Stimulated activated CD4-positive, alpha-beta T cell treated with anti-CD3 and anti-CD28 coated beads, Interleukin-2, amount 100 ng/mL, for 24 hours (primary cell): ENCODE results near the gene DHX30.
"Not testable (repeated sequence)": the region's sequence is repeated elsewhere in the genome, so short reads cannot be mapped to it uniquely, and the experiment has no call there.

ENCODE experiments used
- DNase-seq, 2 donors: peaks; one replicate each; pipeline ENCODE4 v3.0.0-alpha.2; 2020

DHX30 gene

GRCh38 chr3:47802734-47803479 lies at the start of gene DHX30:
DHX30 (plus strand) TSS chr3:47803138; CDS start chr3:47810684, 7,546 bp downstream.
- DNase-seq: peak; percentile 86 to 89

DNA sequence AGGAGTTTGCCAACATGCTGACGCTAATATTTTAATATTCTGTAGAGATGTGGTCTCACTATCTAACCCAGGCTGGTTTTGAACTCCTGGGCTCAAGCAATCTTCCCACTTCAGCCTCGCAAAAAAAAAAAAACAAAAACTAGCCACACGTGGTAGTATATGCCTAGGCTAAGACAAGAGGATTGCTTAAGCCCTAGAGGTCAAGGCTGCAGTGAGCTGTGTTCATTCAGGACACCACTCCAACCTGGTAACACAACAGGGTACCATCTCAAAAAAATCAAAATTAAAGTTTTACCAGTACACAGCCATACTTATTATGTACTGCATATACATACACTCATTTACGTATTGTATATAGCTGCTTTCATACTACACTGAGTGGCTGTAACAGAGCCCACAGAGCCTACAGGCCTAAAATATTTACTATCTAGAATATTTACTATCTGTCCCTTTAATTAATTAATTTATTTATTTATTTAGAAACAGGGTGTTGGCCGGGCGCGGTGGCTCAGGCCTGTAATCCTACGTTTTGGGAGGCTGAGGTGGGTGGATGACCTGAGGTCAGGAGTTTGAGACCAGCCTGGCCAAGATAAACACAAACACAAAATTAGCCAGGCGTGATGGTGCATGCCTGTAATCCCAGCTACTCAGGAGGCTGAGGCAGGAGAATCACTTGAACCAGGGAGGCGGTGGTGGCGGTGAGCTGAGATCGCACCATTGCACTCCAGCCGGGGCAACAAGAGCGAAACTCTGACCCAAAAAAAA lies 44.5 kb upstream of the DHX30 start:
- DNase-seq: no peak

DNA sequence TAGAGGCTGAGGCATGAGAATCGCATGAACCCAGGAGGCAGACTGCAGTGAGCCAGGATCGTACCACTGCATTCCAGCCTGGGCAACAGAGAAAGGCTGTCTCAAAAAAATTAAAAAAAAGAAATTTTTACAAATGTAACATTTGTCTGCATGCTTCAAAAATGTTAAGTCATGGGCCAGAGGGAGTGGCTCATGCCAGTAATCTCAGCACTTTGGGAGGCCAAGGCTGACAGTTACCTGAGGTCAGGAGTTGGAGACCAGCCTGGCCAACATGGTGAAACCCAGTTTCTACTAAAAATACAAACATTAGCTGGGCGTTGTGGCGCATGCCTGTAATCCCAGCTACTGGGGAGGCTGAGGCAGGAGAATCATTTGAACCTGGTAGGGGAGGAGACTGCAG lies 42.7 kb upstream of the DHX30 start:
- not testable (repeated sequence) for DNase-seq

DNA sequence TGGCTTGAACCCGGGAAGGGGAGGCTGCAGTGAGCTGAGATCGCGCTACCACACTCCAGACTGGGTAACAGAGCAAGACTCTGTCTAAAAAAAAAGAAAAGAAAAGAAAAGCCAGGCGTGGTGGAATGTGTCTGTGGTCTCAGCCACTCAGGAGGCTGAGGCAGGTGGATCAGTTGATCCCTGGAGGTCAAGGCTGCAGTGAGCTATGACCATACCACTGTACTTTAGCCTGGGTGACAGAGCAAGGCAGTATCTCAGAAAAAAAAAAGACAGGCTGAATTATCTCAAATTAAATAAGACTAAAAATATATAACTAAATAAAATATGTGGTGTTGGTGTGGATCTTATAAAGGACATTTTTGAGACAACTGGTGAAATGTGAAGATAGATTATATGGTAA lies 41.9 kb upstream of the DHX30 start:
- DNase-seq: no peak

GRCh38 chr3:47762233-47762632 lies 40.7 kb upstream of the DHX30 start:
- DNase-seq: no peak

DNA sequence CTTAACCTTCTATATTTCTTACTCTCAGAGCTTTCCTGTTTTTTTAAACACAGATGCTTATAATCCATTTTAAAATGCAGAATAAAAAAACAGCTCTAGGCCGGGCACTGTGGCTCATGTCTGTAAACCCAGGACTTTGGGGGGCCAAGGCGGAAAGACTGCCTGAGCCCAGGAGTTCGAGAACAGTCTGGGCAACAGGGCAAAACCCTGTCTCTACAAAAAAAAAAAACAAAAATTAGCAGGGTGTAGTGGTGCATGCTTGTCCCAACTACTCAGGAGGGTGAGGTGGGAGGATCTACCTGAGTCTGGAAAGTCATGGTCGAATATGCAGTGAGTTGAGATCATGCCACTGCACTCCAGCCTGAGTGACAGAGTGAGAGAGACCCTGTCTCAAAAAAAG lies 36.8 kb upstream of the DHX30 start:
- DNase-seq: no peak

DNA sequence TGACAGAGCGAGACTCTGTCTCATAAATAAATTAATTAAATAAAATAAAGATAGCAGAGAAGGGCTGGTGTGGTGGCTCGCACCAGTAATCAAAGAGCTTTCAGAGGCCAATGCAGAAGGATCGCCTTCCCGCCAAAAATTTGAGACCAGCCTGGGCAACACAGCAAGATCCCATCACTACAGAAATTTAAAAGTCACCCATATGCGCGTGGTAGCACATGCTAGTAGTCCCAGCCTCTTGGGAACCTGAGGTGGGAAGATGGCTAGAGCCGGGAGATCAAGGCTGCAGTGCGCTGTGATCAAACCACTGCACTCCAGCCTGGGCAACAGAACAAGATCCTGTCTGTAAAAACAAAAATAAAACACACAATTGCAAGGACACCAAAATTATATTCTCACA lies 30.9 kb upstream of the DHX30 start:
- DNase-seq: no peak

GRCh38 chr3:47772788-47773187 lies 30.1 kb upstream of the DHX30 start:
- no peak for DNase-seq

- DNase-seq: no peak
Observed at GRCh38 chr3:47778746-47779145, 24.2 kb upstream of the DHX30 start.

- DNase-seq: peak; percentile 72 to 76
Observed at GRCh38 chr3:47780741-47781684, 21.9 kb upstream of the DHX30 start.

GRCh38 chr3:47781685-47782445 lies 21.1 kb upstream of the DHX30 start, which contains the start of gene SMARCC1:
SMARCC1 (minus strand) TSS chr3:47781893; CDS start chr3:47781797, 96 bp downstream.
- peak; percentile 97 to 99 for DNase-seq

DNA sequence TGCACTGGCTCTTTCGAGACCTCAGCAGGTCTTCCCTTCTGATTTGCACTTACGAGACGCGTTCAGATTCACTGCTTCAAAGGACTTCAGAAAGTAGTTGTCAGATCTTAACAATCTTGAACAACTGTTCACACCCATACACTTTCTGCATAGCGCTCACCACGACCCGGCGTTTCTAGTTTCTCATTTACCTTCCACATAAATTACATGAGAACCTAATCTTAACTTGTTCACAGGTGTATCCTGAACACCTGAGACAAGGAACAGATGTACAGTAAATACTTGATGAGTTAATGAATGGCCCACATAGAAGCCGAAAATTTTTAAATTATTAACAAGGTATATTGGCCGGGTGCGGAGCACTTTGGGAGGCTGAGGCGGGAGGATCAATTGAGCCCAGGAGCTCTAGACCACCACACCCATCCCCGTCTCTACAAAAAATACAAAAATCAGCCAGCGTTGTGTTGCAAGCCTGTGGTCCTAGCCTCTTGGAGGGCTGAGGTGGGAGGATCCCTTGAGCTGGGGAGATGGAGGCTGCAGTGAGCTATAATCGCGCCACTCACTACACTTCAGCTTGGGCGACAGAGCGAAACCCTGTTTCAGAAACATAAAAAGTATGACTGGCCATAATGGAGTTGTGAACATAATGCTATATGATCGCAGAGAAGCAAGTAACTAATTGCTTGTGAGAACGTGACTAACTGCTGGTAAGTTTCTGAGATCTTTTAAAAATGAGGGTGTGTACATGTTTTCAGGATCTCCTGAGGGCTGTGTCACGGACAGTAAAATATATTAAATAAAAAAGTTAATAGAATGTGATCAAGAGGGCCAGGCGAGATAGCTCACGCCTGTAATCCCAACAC lies 20.3 kb upstream of the DHX30 start:
- DNase-seq: no peak

- DNase-seq: no peak
Observed at GRCh38 chr3:47783673-47784072, 19.3 kb upstream of the DHX30 start.

DNA sequence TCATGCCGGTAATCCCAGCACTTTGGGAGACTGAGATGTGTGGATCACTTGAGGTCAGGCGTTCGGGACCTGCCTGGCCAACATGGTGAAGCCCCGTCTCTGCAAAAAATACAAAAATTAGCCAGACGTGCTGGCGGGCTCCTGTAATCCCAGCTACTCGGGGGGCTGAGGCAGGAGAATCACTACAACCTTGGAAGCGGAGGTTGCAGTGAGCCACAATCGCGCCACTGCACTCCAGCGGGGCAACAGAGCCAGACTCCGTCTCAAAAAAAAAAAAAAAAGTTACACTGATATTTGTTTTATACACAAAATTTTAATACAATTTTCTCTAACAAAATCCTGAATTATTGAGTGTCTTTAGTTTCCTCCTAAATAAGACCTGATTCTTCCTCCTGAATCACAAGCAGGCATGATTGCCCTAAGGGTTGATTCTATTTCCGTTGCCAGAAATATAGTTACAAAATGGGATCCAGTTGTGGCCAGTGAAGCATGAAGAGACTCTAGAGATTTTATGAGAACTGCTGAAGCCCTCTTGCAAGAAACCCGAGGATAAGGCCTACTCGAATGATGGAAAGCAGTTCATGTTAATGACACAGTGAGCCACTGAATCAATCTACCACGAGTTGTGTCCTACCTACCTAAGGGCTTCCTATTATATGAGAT lies 11.6 kb upstream of the DHX30 start:
- DNase-seq: no peak

- no peak for DNase-seq
Observed at GRCh38 chr3:47792699-47793098, 10.2 kb upstream of the DHX30 start.

GRCh38 chr3:47794544-47794943 lies 8.4 kb upstream of the DHX30 start:
- no peak for DNase-seq

- no peak for DNase-seq
Observed at GRCh38 chr3:47799733-47800132, 3.2 kb upstream of the DHX30 start.

DNA sequence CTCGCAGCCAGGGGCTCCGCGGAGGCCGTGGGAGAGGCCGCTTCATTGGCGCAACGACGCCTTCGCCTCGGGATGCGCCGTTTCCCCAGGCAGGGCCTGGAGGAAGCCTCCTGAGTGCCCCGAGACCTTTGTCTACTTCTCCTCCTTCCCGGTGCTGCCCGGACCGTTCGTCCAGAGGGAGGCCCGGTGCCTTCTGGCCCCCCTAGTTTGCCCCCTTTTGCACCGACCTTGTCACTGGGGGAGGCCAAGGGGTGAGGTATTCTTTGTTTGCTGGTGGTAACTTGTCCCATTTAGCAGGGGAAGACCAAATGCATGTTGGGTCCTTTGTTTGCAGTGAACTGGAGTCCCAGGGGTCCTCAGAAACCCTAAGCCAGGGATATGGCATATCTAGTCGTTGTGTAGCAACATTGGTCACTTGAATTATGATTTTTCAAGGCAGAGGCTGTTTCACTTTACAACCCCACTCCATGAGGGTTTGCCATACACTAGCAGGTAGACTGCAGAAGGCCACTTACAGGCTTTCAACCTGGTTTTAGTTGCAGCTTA lies 615 bp downstream of the DHX30 start:
- DNase-seq: no peak

GRCh38 chr3:47804577-47804976 lies 1.6 kb downstream of the DHX30 start:
- no peak for DNase-seq

DNA sequence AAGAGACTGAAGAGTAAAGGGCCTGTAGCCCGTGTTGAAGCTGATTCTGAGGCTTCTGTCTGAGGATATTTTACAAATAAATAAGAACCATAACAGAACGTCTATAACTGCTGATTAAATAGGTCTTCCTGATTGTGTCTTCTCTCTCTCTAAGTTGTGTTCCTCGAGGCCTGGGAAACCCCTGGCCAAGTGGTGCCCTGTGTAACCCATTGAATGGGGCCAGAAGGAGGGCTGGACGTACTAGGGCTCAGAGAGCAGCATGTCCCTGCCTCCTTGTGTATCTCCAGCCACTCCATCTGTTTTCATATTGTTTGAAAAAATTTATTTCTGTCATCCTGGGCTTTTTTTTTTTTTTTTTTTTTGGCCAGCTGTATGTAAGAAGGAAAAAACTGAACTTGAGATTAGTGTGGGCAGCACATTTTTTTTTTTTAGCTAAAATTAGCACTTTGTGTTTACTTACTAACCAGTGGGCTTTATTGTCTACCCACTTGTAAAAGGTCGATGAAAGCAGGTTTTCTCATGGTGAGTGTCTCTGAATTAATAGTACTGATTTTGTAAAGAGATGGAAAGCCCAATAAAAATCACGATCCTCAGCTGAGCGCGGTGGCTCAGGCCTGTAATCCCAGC lies 10.7 kb downstream of the DHX30 start:
- DNase-seq: no peak
